Stimulated activated CD4-positive, alpha-beta T cell treated with anti-CD3 and anti-CD28 coated beads, Interleukin-2, amount 100 ng/mL, for 48 hours (primary cell): ENCODE data around the gene CRYGA.
A peak's percentile ranks its signal among the peaks of the same experiment; 100 is the strongest.

Experiments used
- DNase-seq, 2 donors: peaks; one replicate each; pipeline ENCODE4 v3.0.0-alpha.2; 2020

CRYGA gene, protein sequence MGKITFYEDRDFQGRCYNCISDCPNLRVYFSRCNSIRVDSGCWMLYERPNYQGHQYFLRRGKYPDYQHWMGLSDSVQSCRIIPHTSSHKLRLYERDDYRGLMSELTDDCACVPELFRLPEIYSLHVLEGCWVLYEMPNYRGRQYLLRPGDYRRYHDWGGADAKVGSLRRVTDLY

DNA sequence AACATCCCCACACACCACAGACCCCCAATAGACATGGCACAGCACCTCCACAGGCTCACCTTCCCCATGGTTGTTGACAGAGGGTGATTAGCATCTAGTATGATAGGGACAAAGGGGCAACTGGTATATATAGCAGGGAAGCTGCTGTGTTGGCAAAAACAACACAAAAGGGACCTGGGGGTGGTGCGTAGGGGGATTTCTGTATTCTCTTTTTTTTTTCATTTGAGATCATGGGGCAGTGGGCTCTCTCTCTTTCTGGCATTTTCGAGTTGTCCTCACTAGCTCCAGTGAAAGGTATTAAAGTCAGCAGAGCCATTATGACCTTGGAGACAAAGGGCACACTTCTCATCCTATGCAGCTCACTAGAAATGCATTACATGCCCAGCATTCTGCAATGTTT is at the start of gene CRYGA:
Gene CRYGA, minus strand, starts transcription at position 101 of the 400 bp plus-strand sequence. Its CDS starts 33 bp downstream, at position 68.
- no peak for DNase-seq

- no peak for DNase-seq
These were observed 47.5 kb upstream of the CRYGA start for GRCh38 chr2:208210688-208211451.

GRCh38 chr2:208208335-208209085 is 45.1 kb upstream of the CRYGA start:
- DNase-seq = no peak

DNA sequence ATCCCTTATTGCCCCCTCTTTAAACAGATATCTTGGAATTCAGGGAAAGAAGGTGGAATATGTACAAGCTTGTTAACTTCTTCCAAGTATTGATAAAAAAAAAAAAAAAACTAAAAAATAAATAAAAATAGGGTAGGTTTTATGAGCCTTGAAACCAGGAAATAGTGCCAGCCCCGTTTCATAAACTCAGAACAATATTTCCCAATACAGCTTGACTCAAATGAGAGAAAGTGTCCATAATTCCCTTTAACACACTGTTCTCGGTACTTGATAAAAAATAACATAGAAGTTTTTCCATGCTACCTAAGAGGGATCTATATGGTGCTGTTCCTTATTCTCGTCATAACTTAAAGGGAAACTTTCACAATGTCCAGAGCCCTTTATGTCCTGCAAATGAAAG is 44.4 kb upstream of the CRYGA start:
- DNase-seq = no peak

GRCh38 chr2:208204166-208204565 is 40.8 kb upstream of the CRYGA start:
- no peak for DNase-seq

- no peak for DNase-seq
These were observed 32.1 kb upstream of the CRYGA start for GRCh38 chr2:208195531-208195930.

- no peak for DNase-seq
These were observed 29.3 kb upstream of the CRYGA start for GRCh38 chr2:208192611-208193236.

- DNase-seq = no peak
These were observed 26.6 kb upstream of the CRYGA start, which contains the start of gene C2orf80 for GRCh38 chr2:208189810-208190503. Gene C2orf80, minus strand, starts transcription at chr2:208190030. Its CDS starts 3,044 bp downstream, at chr2:208186986.

DNA sequence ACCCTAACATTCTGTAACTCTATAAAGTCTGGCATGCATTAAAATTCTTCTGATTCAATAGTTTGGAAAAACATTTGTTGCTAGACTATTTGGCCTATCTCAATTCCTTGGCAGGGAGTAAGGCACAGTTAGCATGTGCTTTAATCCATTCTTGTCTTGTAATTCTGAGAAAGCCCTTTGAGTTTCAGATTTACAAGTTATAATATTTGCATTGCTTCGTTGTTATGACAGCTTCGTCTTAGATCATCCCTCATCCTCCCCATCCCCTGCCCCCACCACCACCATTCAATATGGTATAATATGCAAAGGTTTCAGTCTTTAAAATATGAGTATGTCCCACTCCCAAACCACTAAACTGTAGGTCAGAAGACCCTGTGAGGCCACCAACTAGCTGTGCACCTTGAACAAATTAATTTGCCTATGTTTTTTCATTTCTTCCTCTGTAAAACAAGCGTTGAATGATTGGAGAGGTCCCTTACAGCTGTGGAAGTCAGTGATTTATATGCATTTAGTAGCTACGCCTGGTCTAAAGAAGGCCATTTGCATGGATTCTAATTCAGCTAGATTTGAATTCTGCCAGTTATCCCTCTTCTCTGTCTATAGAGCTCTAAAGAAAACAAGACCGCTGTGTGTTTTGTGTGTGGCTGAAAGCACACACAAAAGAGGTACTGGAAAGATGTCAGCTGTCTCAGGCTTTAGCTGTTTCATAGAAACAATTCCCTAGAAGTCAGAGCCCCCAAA is 25.9 kb upstream of the CRYGA start:
- no peak for DNase-seq

GRCh38 chr2:208186893-208187292 is 23.5 kb upstream of the CRYGA start:
- no peak for DNase-seq

DNA sequence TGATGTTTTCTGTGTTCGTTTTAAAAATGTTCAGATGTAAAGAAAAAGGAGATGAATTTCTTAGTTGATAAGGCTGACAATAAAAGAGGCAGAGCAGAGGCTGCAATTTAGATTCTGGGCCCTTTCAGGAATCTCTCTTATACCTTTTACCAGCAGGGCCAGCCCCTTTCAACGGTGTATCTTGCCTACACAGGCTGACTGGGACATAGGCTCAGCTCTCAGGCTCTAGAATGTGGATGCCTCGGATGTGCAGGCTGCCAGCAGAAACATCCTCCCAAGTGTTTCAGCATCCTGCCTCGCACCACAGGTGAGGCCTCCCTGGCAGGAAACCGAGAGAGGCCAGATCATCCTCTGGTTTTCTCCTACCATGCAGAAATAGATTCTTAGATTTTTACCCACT is 23.1 kb upstream of the CRYGA start:
- DNase-seq = no peak

- DNase-seq = no peak
These were observed 20.8 kb upstream of the CRYGA start for GRCh38 chr2:208183972-208184705.

GRCh38 chr2:208183526-208183925 is 20.1 kb upstream of the CRYGA start:
- DNase-seq = no peak

- DNase-seq = no peak
These were observed 19.4 kb upstream of the CRYGA start for GRCh38 chr2:208182835-208183234.

- DNase-seq = no peak
These were observed 15.7 kb upstream of the CRYGA start for GRCh38 chr2:208179028-208179609.

- DNase-seq = no peak
These were observed 12.4 kb upstream of the CRYGA start for GRCh38 chr2:208175840-208176153.

- DNase-seq = peak; percentile 54 to 61
These were observed 11.9 kb upstream of the CRYGA start for GRCh38 chr2:208175069-208175839.

- no peak for DNase-seq
These were observed 10.8 kb upstream of the CRYGA start for GRCh38 chr2:208174144-208174543.

DNA sequence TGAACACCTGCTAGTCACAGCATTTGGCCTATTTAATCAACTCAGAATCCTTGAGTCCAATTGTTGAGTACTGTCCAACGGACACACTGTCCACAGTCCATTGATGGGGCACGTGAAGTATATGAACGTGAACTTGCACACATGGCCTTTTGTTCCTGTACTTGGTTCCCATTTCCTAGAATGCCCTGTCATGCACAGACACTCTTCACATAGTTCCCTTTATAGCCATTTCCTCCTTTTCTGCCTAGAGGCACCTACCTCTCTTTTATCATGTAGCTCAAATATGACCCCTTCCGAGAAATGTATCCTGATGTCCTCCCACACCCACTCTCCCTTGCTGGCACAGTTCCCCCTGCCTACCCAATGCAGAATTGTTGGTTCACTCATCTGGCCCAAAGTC is 8.7 kb upstream of the CRYGA start:
- DNase-seq = no peak
